ENCODE measurements around the gene DNAH11. TPM values are rescaled to one million over a fixed set of nuclear protein-coding genes. Genes with fewer than 3 reads are reported as not detected.

The DNAH11 gene, protein sequence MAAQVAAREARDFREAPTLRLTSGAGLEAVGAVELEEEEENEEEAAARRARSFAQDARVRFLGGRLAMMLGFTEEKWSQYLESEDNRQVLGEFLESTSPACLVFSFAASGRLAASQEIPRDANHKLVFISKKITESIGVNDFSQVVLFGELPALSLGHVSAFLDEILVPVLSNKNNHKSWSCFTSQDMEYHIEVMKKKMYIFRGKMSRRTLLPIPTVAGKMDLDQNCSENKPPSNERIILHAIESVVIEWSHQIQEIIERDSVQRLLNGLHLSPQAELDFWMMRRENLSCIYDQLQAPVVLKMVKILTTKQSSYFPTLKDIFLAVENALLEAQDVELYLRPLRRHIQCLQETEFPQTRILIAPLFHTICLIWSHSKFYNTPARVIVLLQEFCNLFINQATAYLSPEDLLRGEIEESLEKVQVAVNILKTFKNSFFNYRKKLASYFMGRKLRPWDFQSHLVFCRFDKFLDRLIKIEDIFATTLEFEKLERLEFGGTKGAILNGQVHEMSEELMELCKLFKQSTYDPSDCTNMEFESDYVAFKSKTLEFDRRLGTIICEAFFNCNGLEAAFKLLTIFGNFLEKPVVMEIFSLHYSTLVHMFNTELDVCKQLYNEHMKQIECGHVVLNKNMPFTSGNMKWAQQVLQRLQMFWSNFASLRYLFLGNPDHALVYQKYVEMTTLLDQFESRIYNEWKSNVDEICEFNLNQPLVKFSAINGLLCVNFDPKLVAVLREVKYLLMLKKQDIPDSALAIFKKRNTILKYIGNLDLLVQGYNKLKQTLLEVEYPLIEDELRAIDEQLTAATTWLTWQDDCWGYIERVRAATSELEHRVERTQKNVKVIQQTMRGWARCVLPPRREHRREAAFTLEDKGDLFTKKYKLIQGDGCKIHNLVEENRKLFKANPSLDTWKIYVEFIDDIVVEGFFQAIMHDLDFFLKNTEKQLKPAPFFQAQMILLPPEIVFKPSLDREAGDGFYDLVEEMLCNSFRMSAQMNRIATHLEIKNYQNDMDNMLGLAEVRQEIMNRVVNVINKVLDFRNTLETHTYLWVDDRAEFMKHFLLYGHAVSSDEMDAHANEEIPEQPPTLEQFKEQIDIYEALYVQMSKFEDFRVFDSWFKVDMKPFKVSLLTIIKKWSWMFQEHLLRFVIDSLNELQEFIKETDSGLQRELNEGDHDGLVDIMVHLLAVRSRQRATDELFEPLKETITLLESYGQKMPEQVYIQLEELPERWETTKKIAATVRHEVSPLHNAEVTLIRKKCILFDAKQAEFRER (N-terminal part only)
- 0.23 TPM in 1 of 2 replicates, not detected in the other for total RNA-seq

GRCh38 chr7:21542891-21543527, at the start of gene DNAH11:
Gene DNAH11, plus strand, starts transcription at chr7:21543039. Its CDS starts 207 bp downstream, at chr7:21543246.

GRCh38 chr7:21945454-21946221, 402.8 kb downstream of the DNAH11 start, which contains the start of gene CDCA7L:
Gene CDCA7L, minus strand, starts transcription at chr7:21945899. Its CDS starts 95 bp downstream, at chr7:21945804.

Other genes with a start within 250 kb of the DNAH11 start
- gene SP4, start 115.0 kb upstream of the DNAH11 start, total RNA-seq: 1.4 and 1.6 TPM in 2 replicates